KOPT-K1 (cell line): Measurements from ENCODE around the gene GRK4.

Experiments used
- H3K27ac ChIP-seq: fragments of 200-600 bp; sonication (generic); 2 replicates; pipeline ENCODE4 v1.5.1; 2016; ENCODE audit warnings: antibody characterized with exemption, mild to moderate bottlenecking, low read depth, low read length; ENCODE audit not compliant: poor library complexity, severe bottlenecking
- H3K36me3 ChIP-seq: fragments of 200-600 bp; sonication (generic); 2 replicates; pipeline ENCODE4 v1.5.1; 2017; ENCODE audit warnings: antibody characterized with exemption, mild to moderate bottlenecking, low read length, moderate library complexity; ENCODE audit not compliant: insufficient read depth
- H3K9me3 ChIP-seq: fragments of 200-600 bp; sonication (generic); 2 replicates; pipeline ENCODE4 v1.5.1; 2017; ENCODE audit warnings: antibody characterized with exemption, low read length, mild to moderate bottlenecking; ENCODE audit not compliant: insufficient read depth, poor library complexity, severe bottlenecking

Gene GRK4

GRCh38 chr4:3022651-3023050 lies 59.3 kb downstream of the GRK4 start:
- Histone ChIP-seq H3K9me3 (peaks cover 6% of the 10 kb centered on the region), H3K36me3 (no peaks in the 10 kb centered on the region), H3K27ac (no peak overlapping the region)

GRCh38 chr4:3025881-3026280 lies 62.5 kb downstream of the GRK4 start:
- H3K27ac ChIP-seq: no peak overlapping the region
- peaks cover 6% of the 10 kb centered on the region for H3K9me3 ChIP-seq
- H3K36me3 ChIP-seq: no peaks in the 10 kb centered on the region

- H3K27ac ChIP-seq: no peak overlapping the region
- H3K36me3 ChIP-seq: no peaks in the 10 kb centered on the region
- H3K9me3 ChIP-seq: peaks cover 6% of the 10 kb centered on the region
Observed at GRCh38 chr4:3026540-3026939, 63.2 kb downstream of the GRK4 start.

- no peaks in the 10 kb centered on the region for H3K36me3 ChIP-seq
Observed at GRCh38 chr4:3029464-3029863, 66.1 kb downstream of the GRK4 start.

GRCh38 chr4:3030566-3031356 lies 67.4 kb downstream of the GRK4 start:
- Histone ChIP-seq H3K27ac (no peak overlapping the region), H3K9me3 (no peaks in the 10 kb centered on the region), H3K36me3 (no peaks in the 10 kb centered on the region)

More at GRCh38 chr4:3029464-3029863, 66.1 kb downstream of the GRK4 start:
- H3K27ac ChIP-seq: no peak overlapping the region
- no peaks in the 10 kb centered on the region for H3K9me3 ChIP-seq

GRCh38 chr4:3031357-3032082 lies 68.1 kb downstream of the GRK4 start:
- H3K36me3 ChIP-seq: no peaks in the 10 kb centered on the region
- H3K9me3 ChIP-seq: no peaks in the 10 kb centered on the region
- no peak overlapping the region for H3K27ac ChIP-seq

- no peak overlapping the region for H3K27ac ChIP-seq
- no peaks in the 10 kb centered on the region for H3K36me3 ChIP-seq
- H3K9me3 ChIP-seq: no peaks in the 10 kb centered on the region
Observed at GRCh38 chr4:3034231-3034630, 70.9 kb downstream of the GRK4 start.

GRCh38 chr4:3035249-3035648 lies 71.9 kb downstream of the GRK4 start:
- Histone ChIP-seq H3K27ac (no peak overlapping the region), H3K9me3 (no peaks in the 10 kb centered on the region), H3K36me3 (no peaks in the 10 kb centered on the region)

GRCh38 chr4:3035674-3036073 lies 72.3 kb downstream of the GRK4 start:
- no peaks in the 10 kb centered on the region for H3K36me3 ChIP-seq
- H3K9me3 ChIP-seq: no peaks in the 10 kb centered on the region
- no peak overlapping the region for H3K27ac ChIP-seq

- Histone ChIP-seq H3K36me3 (no peaks in the 10 kb centered on the region), H3K9me3 (no peaks in the 10 kb centered on the region), H3K27ac (no peak overlapping the region)
Observed at GRCh38 chr4:3036131-3036952, 73.0 kb downstream of the GRK4 start.

GRCh38 chr4:3037957-3038461 lies 74.6 kb downstream of the GRK4 start:
- H3K36me3 ChIP-seq: no peaks in the 10 kb centered on the region
- peak overlapping the region; percentile 27 for H3K27ac ChIP-seq
- no peaks in the 10 kb centered on the region for H3K9me3 ChIP-seq

- Histone ChIP-seq H3K27ac (no peak overlapping the region), H3K9me3 (no peaks in the 10 kb centered on the region), H3K36me3 (no peaks in the 10 kb centered on the region)
Observed at GRCh38 chr4:3039706-3040366, 76.5 kb downstream of the GRK4 start.

GRCh38 chr4:3040452-3041191 lies 77.3 kb downstream of the GRK4 start:
- Histone ChIP-seq H3K27ac (no peak overlapping the region), H3K9me3 (no peaks in the 10 kb centered on the region), H3K36me3 (no peaks in the 10 kb centered on the region)
